ENCODE results near the gene PHF12. TPM values are rescaled to one million over a fixed set of nuclear protein-coding genes. Genes with fewer than 3 reads are reported as not detected.

Gene PHF12
- total and polyA plus RNA-seq, 10 of the 15 experiments (the other 5 are each of a cell fraction or from before 2014, with no cell fraction given) = 1.3 to 43.9 (median 19.2) TPM

- TF ChIP-seq MLLT1 (IDR thresholded peaks at IDR 0.05) = no peak
- peak; percentile 39; the same call in 1 of the 2 replicates for TF ChIP-seq EED (IDR thresholded peaks at IDR 0.05; ENCODE audit: low read depth)
- TF ChIP-seq GATAD2B (conservative IDR thresholded peaks at IDR 0.05; ENCODE audit: low read depth) = peak; percentile 76
- no peak for TF ChIP-seq CUX1 (IDR thresholded peaks at IDR 0.05; ENCODE audit: insufficient replicate concordance, low read depth, low read length)
- TF ChIP-seq RELA (IDR thresholded peaks at IDR 0.05; ENCODE audit: borderline replicate concordance, partially characterized antibody) = peak; percentile 93
- TF ChIP-seq BCL11A (IDR thresholded peaks at IDR 0.05; ENCODE audit: low read depth, low read length) = 0 out of 2 replicates have a peak, but pooled peaks have one; percentile 16
- TF ChIP-seq POLR2AphosphoS2 (IDR thresholded peaks at IDR 0.05; ENCODE audit: low read depth, low read length) = peak; percentile 16; the same call in 1 of the 2 replicates
- TF ChIP-seq MEF2B (IDR thresholded peaks at IDR 0.05; ENCODE audit: partially characterized antibody, poor library complexity, severe bottlenecking) = peak; percentile 80
- peak in 1 of 2 experiments; percentile 32; a peak in 3 of 4 replicates for TF ChIP-seq IKZF2 (IDR thresholded peaks at IDR 0.05)
These were observed 63.3 kb downstream of the PHF12 start (continued) for GRCh38 chr17:28887871-28888471.

Measured in GM12878 (cell line).